Endodermal cell (in vitro differentiated cells): ENCODE results near the gene RHBDD3. TPM values are rescaled to one million over a fixed set of nuclear protein-coding genes. Genes with fewer than 3 reads are reported as not detected.

ENCODE experiments used
- DNase-seq: peaks from one replicate; pipeline ENCODE4 v3.0.0-alpha.2; 2017
- H3K27ac ChIP-seq: 2 replicates; pipeline ENCODE4 v1.5.1; 2013; ENCODE audit warnings: mild to moderate bottlenecking, low read depth, low read length, moderate library complexity
- H3K27me3 ChIP-seq: 2 replicates; pipeline ENCODE4 v1.6.1; 2013; ENCODE audit warnings: mild to moderate bottlenecking, low read length, moderate library complexity; ENCODE audit not compliant: insufficient read depth, control insufficient read depth, poor library complexity, severe bottlenecking
- H3K36me3 ChIP-seq: 2 replicates; pipeline ENCODE4 v1.7.0; 2013; ENCODE audit warnings: mild to moderate bottlenecking, low read length, moderate library complexity; ENCODE audit not compliant: control insufficient read depth, insufficient read depth
- H3K4me1 ChIP-seq: one replicate; pipeline ENCODE4 v1.7.0; 2013; ENCODE audit warnings: low read length; ENCODE audit not compliant: control insufficient read depth, insufficient read depth
- H3K4me3 ChIP-seq: 2 replicates; pipeline ENCODE4 v1.5.1; 2013; ENCODE audit warnings: mild to moderate bottlenecking, low read length, moderate library complexity
- H3K9ac ChIP-seq: 2 replicates; pipeline ENCODE4 v1.6.1; 2013; ENCODE audit warnings: mild to moderate bottlenecking, low read length, moderate library complexity; ENCODE audit not compliant: poor library complexity, severe bottlenecking; ENCODE audit errors: extremely low read depth
- H3K9me3 ChIP-seq: 2 replicates; pipeline ENCODE4 v1.6.1; 2013; ENCODE audit warnings: mild to moderate bottlenecking, low read length, moderate library complexity; ENCODE audit not compliant: control insufficient read depth
- H3K27ac Mint-ChIP-seq: 2 replicates; pipeline ENCODE4 v1.8.0; 2020; ENCODE audit warnings: mixed read lengths
- H3K27me3 Mint-ChIP-seq: 2 replicates; pipeline ENCODE4 v1.8.0; 2021; ENCODE audit warnings: mild to moderate bottlenecking, mixed read lengths; ENCODE audit not compliant: insufficient read depth
- H3K36me3 Mint-ChIP-seq: 2 replicates; pipeline ENCODE4 v1.8.0; 2020; ENCODE audit warnings: low read depth, mixed read lengths
- H3K4me1 Mint-ChIP-seq: 2 replicates; pipeline ENCODE4 v1.8.0; 2020; ENCODE audit warnings: mixed read lengths
- H3K4me3 Mint-ChIP-seq: 2 replicates; pipeline ENCODE4 v1.8.0; 2020; ENCODE audit warnings: mild to moderate bottlenecking, moderate library complexity, mixed read lengths
- H3K9me3 Mint-ChIP-seq: 2 replicates; pipeline ENCODE4 v1.8.0; 2020; ENCODE audit warnings: mild to moderate bottlenecking, mixed read lengths
- CTCF ChIP-seq: fragments of 200-600 bp; sonication (generic); conservative IDR thresholded peaks from 2 replicates; pipeline ENCODE4 v1.5.0; 2021; ENCODE audit warnings: antibody characterized with exemption, mild to moderate bottlenecking
- WGBS, 2 experiments: methylation state at CpG; one replicate each; pipeline versions ENCODE4 v1.1.5 to v1.1.7; 2013; ENCODE audit warnings: missing lambda C conversion rate in 2 of 2, mixed read lengths in 1 of 2; ENCODE audit not compliant: insufficient coverage in 1 of 2, insufficient read length in 1 of 2; 5-methylcytosine and 5-hydroxymethylcytosine counted together
- total RNA-seq, 2 donors: library from RNA; stranded (reverse); fragmentation: NEBNext Ultra II Directional in 1 of 2; extraction: Animal tissue kit (Norgen Biotek cat#: 25700) in 1 of 2; gene quantifications; 2 replicates in 1 of 2; 3 replicates in 1 of 2; pipeline ENCODE4 v1.2.1, GENCODE V29; 2021

Gene RHBDD3
- total RNA-seq, 2 donors from 2014 or later = 65.0 to 75.2 TPM

GRCh38 chr22:29266564-29267461 lies 968 bp downstream of the RHBDD3 start:
- WGBS, 2 experiments = 14 to 20% methylated on average over 9 to 13 of the region's 13 CpGs
- Histone ChIP-seq H3K27me3 (no peaks in the 10 kb centered on the region), H3K4me3 (peak overlapping the region; percentile 99), H3K27ac (peak overlapping the region; percentile 100), H3K9ac (peak overlapping the region; percentile 100), H3K4me1 (peaks cover 16% of the 10 kb centered on the region), H3K9me3 (no peaks in the 10 kb centered on the region), H3K36me3 (peaks cover 49% of the 10 kb centered on the region)
- Mint-ChIP-seq H3K9me3 (no peaks in the 10 kb centered on the region), H3K4me3 (peak overlapping the region; percentile 99), H3K36me3 (peaks cover 45% of the 10 kb centered on the region), H3K4me1 (peaks cover 28% of the 10 kb centered on the region), H3K27me3 (peaks cover 2% of the 10 kb centered on the region), H3K27ac (peak overlapping the region; percentile 100)
- DNase-seq = peak; percentile 74
- no peak for TF ChIP-seq CTCF

- H3K36me3 Mint-ChIP-seq = peaks cover 40% of the 10 kb centered on the region
- peaks cover 2% of the 10 kb centered on the region for H3K27me3 Mint-ChIP-seq
- Histone ChIP-seq H3K9ac (peak overlapping the region; percentile 100), H3K36me3 (peaks cover 40% of the 10 kb centered on the region), H3K9me3 (no peaks in the 10 kb centered on the region), H3K4me3 (peak overlapping the region; percentile 99), H3K27me3 (no peaks in the 10 kb centered on the region), H3K27ac (no peak overlapping the region), H3K4me1 (peaks cover 12% of the 10 kb centered on the region)
- no peaks in the 10 kb centered on the region for H3K9me3 Mint-ChIP-seq
- peak overlapping the region; percentile 99 for H3K4me3 Mint-ChIP-seq
- H3K27ac Mint-ChIP-seq = peak overlapping the region; percentile 100
- DNase-seq = no peak
- peaks cover 23% of the 10 kb centered on the region for H3K4me1 Mint-ChIP-seq
- WGBS, 2 experiments = 84% methylated on average over 4 of the region's 4 CpGs; no CpG with 5 or more reads in 1 of the 2 experiments
- TF ChIP-seq CTCF = no peak
Observed at GRCh38 chr22:29265929-29266328, 1.9 kb downstream of the RHBDD3 start.

GRCh38 chr22:29265305-29265704 lies 2.5 kb downstream of the RHBDD3 start:
- Histone ChIP-seq H3K4me3 (no peak overlapping the region), H3K9me3 (no peaks in the 10 kb centered on the region), H3K4me1 (peaks cover 12% of the 10 kb centered on the region), H3K36me3 (peaks cover 34% of the 10 kb centered on the region), H3K27me3 (no peaks in the 10 kb centered on the region), H3K9ac (no peak overlapping the region), H3K27ac (no peak overlapping the region)
- H3K4me3 Mint-ChIP-seq = no peak overlapping the region
- H3K9me3 Mint-ChIP-seq = no peaks in the 10 kb centered on the region
- H3K27ac Mint-ChIP-seq = no peak overlapping the region
- H3K4me1 Mint-ChIP-seq = peaks cover 16% of the 10 kb centered on the region
- WGBS, 2 experiments = 96 to 100% methylated on average over 2 to 6 of the region's 7 CpGs
- peaks cover 37% of the 10 kb centered on the region for H3K36me3 Mint-ChIP-seq
- TF ChIP-seq CTCF = no peak
- DNase-seq = no peak
- H3K27me3 Mint-ChIP-seq = peaks cover 2% of the 10 kb centered on the region
